T-helper 1 cell treated with Interleukin-12 subunit alpha and Interleukin-12 subunit beta and Interleukin-4 antibody, amounts not matched to agents 30 μg/mL and 1 μg/mL, for 36 hours (primary cell): ENCODE data around the gene DOCK2.

Source experiments
- H3K27ac Mint-ChIP-seq: one replicate; pipeline ENCODE4 v1.8.0; 2021; ENCODE audit warnings: mild to moderate bottlenecking, mixed read lengths
- H3K27me3 Mint-ChIP-seq: one replicate; pipeline ENCODE4 v1.8.0; 2021; ENCODE audit warnings: low read depth, mixed read lengths
- H3K36me3 Mint-ChIP-seq: one replicate; pipeline ENCODE4 v1.8.0; 2021; ENCODE audit warnings: low read depth, mixed read lengths
- H3K4me1 Mint-ChIP-seq: one replicate; pipeline ENCODE4 v1.8.0; 2021; ENCODE audit warnings: low read depth, mixed read lengths
- H3K4me3 Mint-ChIP-seq: one replicate; pipeline ENCODE4 v1.8.0; 2021; ENCODE audit warnings: mild to moderate bottlenecking, moderate library complexity, mixed read lengths
- H3K9me3 Mint-ChIP-seq: one replicate; pipeline ENCODE4 v1.8.0; 2021; ENCODE audit warnings: mixed read lengths

The DOCK2 gene

GRCh38 chr5:169988206-169988605 is 351.1 kb downstream of the DOCK2 start:
- Mint-ChIP-seq H3K27me3 (no peaks in the 10 kb centered on the region), H3K27ac (no peak overlapping the region), H3K36me3 (peaks cover 35% of the 10 kb centered on the region)

GRCh38 chr5:169988947-169989346 is 351.9 kb downstream of the DOCK2 start:
- Mint-ChIP-seq H3K4me3 (no peak overlapping the region), H3K9me3 (no peaks in the 10 kb centered on the region), H3K27ac (no peak overlapping the region), H3K36me3 (peaks cover 31% of the 10 kb centered on the region), H3K4me1 (no peaks in the 10 kb centered on the region), H3K27me3 (no peaks in the 10 kb centered on the region)

More at GRCh38 chr5:169988206-169988605, 351.1 kb downstream of the DOCK2 start:
- no peaks in the 10 kb centered on the region for H3K4me1 Mint-ChIP-seq
- H3K4me3 Mint-ChIP-seq = no peak overlapping the region
- H3K9me3 Mint-ChIP-seq = no peaks in the 10 kb centered on the region

GRCh38 chr5:169989365-169989764 is 352.3 kb downstream of the DOCK2 start:
- Mint-ChIP-seq H3K27me3 (no peaks in the 10 kb centered on the region), H3K4me3 (no peak overlapping the region), H3K27ac (no peak overlapping the region), H3K36me3 (peaks cover 31% of the 10 kb centered on the region), H3K4me1 (peaks cover under 1% of the 10 kb centered on the region), H3K9me3 (no peaks in the 10 kb centered on the region)

- no peak overlapping the region for H3K4me3 Mint-ChIP-seq
- H3K27me3 Mint-ChIP-seq = no peaks in the 10 kb centered on the region
- H3K27ac Mint-ChIP-seq = no peak overlapping the region
- H3K36me3 Mint-ChIP-seq = peaks cover 30% of the 10 kb centered on the region
- H3K9me3 Mint-ChIP-seq = no peaks in the 10 kb centered on the region
- peaks cover 5% of the 10 kb centered on the region for H3K4me1 Mint-ChIP-seq
These were observed 354.2 kb downstream of the DOCK2 start for GRCh38 chr5:169991115-169991869.

GRCh38 chr5:169992789-169993484 is 355.9 kb downstream of the DOCK2 start:
- no peaks in the 10 kb centered on the region for H3K9me3 Mint-ChIP-seq
- no peaks in the 10 kb centered on the region for H3K27me3 Mint-ChIP-seq
- peaks cover 26% of the 10 kb centered on the region for H3K36me3 Mint-ChIP-seq
- H3K4me1 Mint-ChIP-seq = peaks cover 5% of the 10 kb centered on the region
- H3K4me3 Mint-ChIP-seq = no peak overlapping the region
- no peak overlapping the region for H3K27ac Mint-ChIP-seq

- Mint-ChIP-seq H3K4me3 (no peak overlapping the region), H3K27ac (no peak overlapping the region), H3K27me3 (no peaks in the 10 kb centered on the region), H3K36me3 (peaks cover 29% of the 10 kb centered on the region), H3K4me1 (peaks cover 5% of the 10 kb centered on the region), H3K9me3 (no peaks in the 10 kb centered on the region)
These were observed 356.4 kb downstream of the DOCK2 start for GRCh38 chr5:169993485-169993790.

- no peaks in the 10 kb centered on the region for H3K27me3 Mint-ChIP-seq
- peaks cover 5% of the 10 kb centered on the region for H3K4me1 Mint-ChIP-seq
- H3K4me3 Mint-ChIP-seq = no peak overlapping the region
- H3K27ac Mint-ChIP-seq = no peak overlapping the region
- no peaks in the 10 kb centered on the region for H3K9me3 Mint-ChIP-seq
- H3K36me3 Mint-ChIP-seq = peaks cover 38% of the 10 kb centered on the region
These were observed 360.7 kb downstream of the DOCK2 start for GRCh38 chr5:169997798-169998197.

GRCh38 chr5:169999621-170000020 is 362.5 kb downstream of the DOCK2 start:
- H3K27me3 Mint-ChIP-seq = no peaks in the 10 kb centered on the region
- H3K27ac Mint-ChIP-seq = no peak overlapping the region

GRCh38 chr5:170000155-170000554 is 363.1 kb downstream of the DOCK2 start:
- Mint-ChIP-seq H3K9me3 (no peaks in the 10 kb centered on the region), H3K4me1 (no peaks in the 10 kb centered on the region), H3K27ac (no peak overlapping the region), H3K4me3 (no peak overlapping the region), H3K36me3 (peaks cover 44% of the 10 kb centered on the region), H3K27me3 (no peaks in the 10 kb centered on the region)

More at GRCh38 chr5:169999621-170000020, 362.5 kb downstream of the DOCK2 start:
- Mint-ChIP-seq H3K9me3 (no peaks in the 10 kb centered on the region), H3K36me3 (peaks cover 46% of the 10 kb centered on the region), H3K4me1 (peaks cover 1% of the 10 kb centered on the region), H3K4me3 (no peak overlapping the region)

GRCh38 chr5:170006021-170006420 is 368.9 kb downstream of the DOCK2 start:
- no peak overlapping the region for H3K4me3 Mint-ChIP-seq
- H3K27ac Mint-ChIP-seq = no peak overlapping the region
- no peaks in the 10 kb centered on the region for H3K27me3 Mint-ChIP-seq
- H3K4me1 Mint-ChIP-seq = no peaks in the 10 kb centered on the region
- no peaks in the 10 kb centered on the region for H3K9me3 Mint-ChIP-seq
- H3K36me3 Mint-ChIP-seq = peaks cover 33% of the 10 kb centered on the region

GRCh38 chr5:170008376-170008775 is 371.3 kb downstream of the DOCK2 start:
- no peak overlapping the region for H3K27ac Mint-ChIP-seq
- no peaks in the 10 kb centered on the region for H3K4me1 Mint-ChIP-seq
- peaks cover 26% of the 10 kb centered on the region for H3K36me3 Mint-ChIP-seq
- no peak overlapping the region for H3K4me3 Mint-ChIP-seq
- H3K9me3 Mint-ChIP-seq = no peaks in the 10 kb centered on the region
- H3K27me3 Mint-ChIP-seq = no peaks in the 10 kb centered on the region

GRCh38 chr5:170010595-170010994 is 373.5 kb downstream of the DOCK2 start:
- peaks cover 20% of the 10 kb centered on the region for H3K36me3 Mint-ChIP-seq
- H3K27ac Mint-ChIP-seq = no peak overlapping the region
- no peaks in the 10 kb centered on the region for H3K4me1 Mint-ChIP-seq
- H3K4me3 Mint-ChIP-seq = no peak overlapping the region
- no peaks in the 10 kb centered on the region for H3K9me3 Mint-ChIP-seq
- no peaks in the 10 kb centered on the region for H3K27me3 Mint-ChIP-seq

- no peak overlapping the region for H3K4me3 Mint-ChIP-seq
- no peak overlapping the region for H3K27ac Mint-ChIP-seq
- H3K4me1 Mint-ChIP-seq = no peaks in the 10 kb centered on the region
- peaks cover 20% of the 10 kb centered on the region for H3K36me3 Mint-ChIP-seq
- H3K27me3 Mint-ChIP-seq = no peaks in the 10 kb centered on the region
- no peaks in the 10 kb centered on the region for H3K9me3 Mint-ChIP-seq
These were observed 374.7 kb downstream of the DOCK2 start for GRCh38 chr5:170011751-170012150.

- H3K4me1 Mint-ChIP-seq = no peaks in the 10 kb centered on the region
- peaks cover 20% of the 10 kb centered on the region for H3K36me3 Mint-ChIP-seq
- H3K27ac Mint-ChIP-seq = no peak overlapping the region
- H3K4me3 Mint-ChIP-seq = no peak overlapping the region
- no peaks in the 10 kb centered on the region for H3K9me3 Mint-ChIP-seq
- H3K27me3 Mint-ChIP-seq = no peaks in the 10 kb centered on the region
These were observed 375.5 kb downstream of the DOCK2 start for GRCh38 chr5:170012622-170013021.

GRCh38 chr5:170020423-170020822 is 383.3 kb downstream of the DOCK2 start:
- H3K36me3 Mint-ChIP-seq = peaks cover 34% of the 10 kb centered on the region
- H3K9me3 Mint-ChIP-seq = no peaks in the 10 kb centered on the region
- H3K27ac Mint-ChIP-seq = no peak overlapping the region
- no peaks in the 10 kb centered on the region for H3K27me3 Mint-ChIP-seq
- no peaks in the 10 kb centered on the region for H3K4me1 Mint-ChIP-seq
- no peak overlapping the region for H3K4me3 Mint-ChIP-seq
